Osteoblast (primary cell): ENCODE measurements around the gene OR2V2. TPM values are rescaled to one million over a fixed set of nuclear protein-coding genes. Genes with fewer than 3 reads are reported as not detected.

Experiments
- DNase-seq: peaks from one replicate; pipeline ENCODE4 v3.0.0; 2011; ENCODE audit warnings: low spot score, mixed read lengths; ENCODE audit not compliant: insufficient read length; ENCODE audit errors: missing footprints
- H2AFZ ChIP-seq: 2 replicates; pipeline ENCODE4 v1.6.0; 2011; ENCODE audit warnings: mild to moderate bottlenecking, low read length
- H3K27ac ChIP-seq: 2 replicates; pipeline ENCODE4 v1.5.1; 2011; ENCODE audit warnings: mild to moderate bottlenecking, low read depth, low read length, moderate library complexity
- H3K27me3 ChIP-seq: 2 replicates; pipeline ENCODE4 v1.6.0; 2012; ENCODE audit warnings: mild to moderate bottlenecking, control low read depth, inconsistent platforms, low read length, moderate library complexity; ENCODE audit not compliant: insufficient read depth
- H3K36me3 ChIP-seq: 2 replicates; pipeline ENCODE4 v1.5.1; 2011; ENCODE audit warnings: mild to moderate bottlenecking, low read length, control low read depth, moderate library complexity; ENCODE audit not compliant: insufficient read depth
- H3K4me1 ChIP-seq: 2 replicates; pipeline ENCODE4 v1.5.1; 2011; ENCODE audit warnings: mild to moderate bottlenecking, low read length, control low read depth, moderate library complexity; ENCODE audit not compliant: insufficient read depth
- H3K4me2 ChIP-seq: 2 replicates; pipeline ENCODE4 v1.6.0; 2011; ENCODE audit warnings: mild to moderate bottlenecking, low read length; ENCODE audit not compliant: insufficient read depth
- H3K4me3 ChIP-seq: fragments of 200-600 bp; sonication (generic); 3 replicates; pipeline ENCODE4 v1.5.1; 2012; ENCODE audit warnings: mild to moderate bottlenecking, low read length, inconsistent platforms; ENCODE audit not compliant: insufficient read depth
- H3K79me2 ChIP-seq: 2 replicates; pipeline ENCODE4 v1.6.0; 2012; ENCODE audit warnings: mild to moderate bottlenecking, low read length, control low read depth, inconsistent platforms; ENCODE audit not compliant: insufficient read depth
- H3K9me3 ChIP-seq: 2 replicates; pipeline ENCODE4 v1.5.1; 2011; ENCODE audit warnings: low read depth, low read length, control low read depth
- H4K20me1 ChIP-seq: 2 replicates; pipeline ENCODE4 v1.6.0; 2012; ENCODE audit warnings: mild to moderate bottlenecking, low read length, control low read depth; ENCODE audit not compliant: insufficient read depth
- CTCF ChIP-seq: IDR thresholded peaks from 2 replicates; pipeline ENCODE4 v1.5.1; 2011; ENCODE audit warnings: mild to moderate bottlenecking, low read depth, low read length, moderate library complexity; ENCODE audit errors: extremely low read depth
- total RNA-seq: library from RNA; depleted of rRNA; stranded (reverse); fragments of >200 nt; gene quantifications from 2 replicates; pipeline ENCODE4 v1.2.3, GENCODE V29; 2012

OR2V2 gene
- total RNA-seq, 1 donor = not detected

- H2AFZ ChIP-seq = no peak overlapping the region
- no peak overlapping the region for H3K27ac ChIP-seq
- no peaks in the 10 kb centered on the region for H3K79me2 ChIP-seq
- H3K36me3 ChIP-seq = no peaks in the 10 kb centered on the region
- DNase-seq = peak; percentile 72
- no peaks in the 10 kb centered on the region for H3K9me3 ChIP-seq
- H3K4me3 ChIP-seq = no peak overlapping the region
- no peak overlapping the region for H3K4me2 ChIP-seq
- H3K27me3 ChIP-seq = no peaks in the 10 kb centered on the region
- peaks cover 14% of the 10 kb centered on the region for H3K4me1 ChIP-seq
- no peaks in the 10 kb centered on the region for H4K20me1 ChIP-seq
- TF ChIP-seq CTCF = no peak
These were observed 47.3 kb downstream of the OR2V2 start for GRCh38 chr5:181194489-181195248.

DNA sequence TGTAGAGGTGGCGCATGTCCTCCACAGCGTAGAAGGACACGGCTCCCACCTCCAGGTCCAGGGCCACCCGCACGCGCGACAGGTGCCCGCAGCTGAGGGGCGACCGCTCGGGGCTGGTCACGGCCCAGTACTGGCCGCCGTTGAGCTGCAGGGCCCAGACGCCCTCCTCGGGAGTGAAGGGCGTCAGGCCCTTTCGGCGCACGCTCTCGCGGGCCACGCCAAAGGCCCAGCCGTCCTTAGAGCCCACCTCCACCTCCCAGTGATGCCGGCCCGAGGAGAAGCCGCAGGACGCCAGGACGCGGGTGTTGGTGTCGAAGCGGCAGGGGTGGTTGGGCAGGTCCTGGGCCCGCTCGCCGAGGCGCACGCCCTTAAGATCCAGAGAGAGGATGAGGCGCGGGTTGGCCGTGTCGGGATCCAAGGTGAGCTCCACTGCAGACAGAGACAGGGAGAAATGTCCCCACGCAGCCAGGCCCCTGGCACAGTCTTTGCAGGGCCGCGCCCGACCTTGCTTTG lies 47.9 kb downstream of the OR2V2 start:
- H3K4me2 ChIP-seq = no peak overlapping the region
- H3K36me3 ChIP-seq = no peaks in the 10 kb centered on the region
- no peak for TF ChIP-seq CTCF
- H3K4me1 ChIP-seq = peaks cover 10% of the 10 kb centered on the region
- H3K27ac ChIP-seq = no peak overlapping the region
- no peak for DNase-seq
- no peaks in the 10 kb centered on the region for H3K9me3 ChIP-seq
- H3K27me3 ChIP-seq = no peaks in the 10 kb centered on the region
- H3K79me2 ChIP-seq = no peaks in the 10 kb centered on the region
- H4K20me1 ChIP-seq = no peaks in the 10 kb centered on the region
- no peak overlapping the region for H3K4me3 ChIP-seq
- H2AFZ ChIP-seq = no peak overlapping the region

DNA sequence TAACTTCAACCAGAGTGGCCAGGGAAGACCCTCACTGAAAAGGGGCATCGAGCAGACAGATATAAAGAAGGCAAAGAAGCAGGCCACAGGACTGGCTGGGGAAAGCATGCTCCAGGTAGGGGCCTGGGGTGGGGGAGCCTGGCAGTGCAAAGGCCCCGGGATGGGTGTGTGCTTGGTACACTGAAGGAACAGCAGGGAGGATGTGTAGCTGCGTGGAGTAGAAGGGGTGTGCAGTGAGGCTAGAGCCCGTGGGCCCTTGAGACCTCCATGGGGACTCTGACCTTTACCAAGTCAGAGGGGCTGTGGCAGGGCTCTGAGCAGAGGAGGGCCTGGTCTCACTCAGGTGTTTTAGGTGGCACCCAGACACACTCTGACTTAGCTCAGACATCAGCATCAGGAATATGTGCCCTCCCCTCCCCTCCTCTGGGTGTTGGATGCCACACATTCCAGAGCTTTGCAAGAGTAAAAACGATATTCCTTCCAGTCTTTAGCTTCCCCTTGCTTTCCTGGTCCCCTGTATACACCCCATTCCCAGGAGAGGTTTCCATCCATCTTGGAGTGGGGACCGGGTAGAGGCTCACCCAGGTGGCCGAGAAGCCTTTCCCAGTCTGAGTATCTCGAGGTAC lies 50.1 kb downstream of the OR2V2 start:
- H3K4me3 ChIP-seq = no peak overlapping the region
- H3K27me3 ChIP-seq = no peaks in the 10 kb centered on the region
- H4K20me1 ChIP-seq = no peaks in the 10 kb centered on the region
- H3K9me3 ChIP-seq = no peaks in the 10 kb centered on the region
- H2AFZ ChIP-seq = no peak overlapping the region
- no peak for TF ChIP-seq CTCF
- DNase-seq = peak; percentile 73
- H3K79me2 ChIP-seq = no peaks in the 10 kb centered on the region
- peaks cover 3% of the 10 kb centered on the region for H3K4me1 ChIP-seq
- H3K4me2 ChIP-seq = no peak overlapping the region
- H3K36me3 ChIP-seq = no peaks in the 10 kb centered on the region
- no peak overlapping the region for H3K27ac ChIP-seq

DNA sequence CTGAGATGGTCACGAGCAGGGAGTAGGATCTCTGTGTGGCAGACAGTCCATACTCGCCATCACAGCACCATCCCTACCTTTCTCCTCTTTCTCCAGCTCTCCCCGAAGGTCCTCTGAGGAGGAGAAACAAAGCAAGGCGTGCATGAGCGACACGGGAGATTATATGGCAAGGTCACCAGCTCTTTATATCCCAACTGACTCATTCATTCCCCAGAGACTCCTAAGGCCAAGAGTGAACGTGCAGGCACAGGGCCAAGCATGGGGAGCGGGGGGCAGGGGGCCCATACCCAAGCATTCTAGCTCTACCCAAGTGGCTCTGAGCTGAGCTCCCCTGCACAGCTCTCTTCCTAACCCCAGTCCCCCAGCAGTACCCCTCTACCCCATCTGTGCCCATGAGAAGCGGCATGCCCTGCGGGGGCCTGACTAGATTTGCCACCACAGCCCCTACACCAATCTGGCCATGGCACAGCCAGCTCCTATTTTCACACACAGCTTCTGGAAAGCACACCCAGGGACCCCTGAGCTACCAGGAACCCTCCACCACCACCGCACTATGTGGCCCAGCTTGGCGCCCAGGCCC lies 50.8 kb downstream of the OR2V2 start:
- Histone ChIP-seq H2AFZ (no peak overlapping the region), H3K36me3 (no peaks in the 10 kb centered on the region), H3K4me3 (no peak overlapping the region), H3K4me2 (no peak overlapping the region), H3K9me3 (no peaks in the 10 kb centered on the region), H4K20me1 (no peaks in the 10 kb centered on the region), H3K4me1 (no peaks in the 10 kb centered on the region), H3K27ac (no peak overlapping the region), H3K27me3 (no peaks in the 10 kb centered on the region), H3K79me2 (no peaks in the 10 kb centered on the region)
- TF ChIP-seq CTCF = no peak
- DNase-seq = peak; percentile 74
